Left renal pelvis (tissue), 4 donors: ENCODE data around the gene PRICKLE2. TPM values are rescaled to one million over a fixed set of nuclear protein-coding genes. Genes with fewer than 3 reads are reported as not detected.

Experiments
- DNase-seq, 4 donors: peaks; one replicate each; pipeline ENCODE4 v3.0.0-alpha.2; 2013; ENCODE audit warnings: low read depth in 4 of 4, low spot score in 3 of 4
- polyA plus RNA-seq, 4 donors: library from polyadenylated mRNA; unstranded; fragments of 120-200 nt; gene quantifications; one replicate each; pipeline ENCODE4 v1.2.1, GENCODE V29; 2013; ENCODE audit not compliant: insufficient read length in 4 of 4

The PRICKLE2 gene
- polyA plus RNA-seq, 4 donors: 19.3 to 20.8 (median 20.0) TPM

- DNase-seq: no peak
These were observed 33.4 kb downstream of the PRICKLE2 start for GRCh38 chr3:64191822-64192221.

DNA sequence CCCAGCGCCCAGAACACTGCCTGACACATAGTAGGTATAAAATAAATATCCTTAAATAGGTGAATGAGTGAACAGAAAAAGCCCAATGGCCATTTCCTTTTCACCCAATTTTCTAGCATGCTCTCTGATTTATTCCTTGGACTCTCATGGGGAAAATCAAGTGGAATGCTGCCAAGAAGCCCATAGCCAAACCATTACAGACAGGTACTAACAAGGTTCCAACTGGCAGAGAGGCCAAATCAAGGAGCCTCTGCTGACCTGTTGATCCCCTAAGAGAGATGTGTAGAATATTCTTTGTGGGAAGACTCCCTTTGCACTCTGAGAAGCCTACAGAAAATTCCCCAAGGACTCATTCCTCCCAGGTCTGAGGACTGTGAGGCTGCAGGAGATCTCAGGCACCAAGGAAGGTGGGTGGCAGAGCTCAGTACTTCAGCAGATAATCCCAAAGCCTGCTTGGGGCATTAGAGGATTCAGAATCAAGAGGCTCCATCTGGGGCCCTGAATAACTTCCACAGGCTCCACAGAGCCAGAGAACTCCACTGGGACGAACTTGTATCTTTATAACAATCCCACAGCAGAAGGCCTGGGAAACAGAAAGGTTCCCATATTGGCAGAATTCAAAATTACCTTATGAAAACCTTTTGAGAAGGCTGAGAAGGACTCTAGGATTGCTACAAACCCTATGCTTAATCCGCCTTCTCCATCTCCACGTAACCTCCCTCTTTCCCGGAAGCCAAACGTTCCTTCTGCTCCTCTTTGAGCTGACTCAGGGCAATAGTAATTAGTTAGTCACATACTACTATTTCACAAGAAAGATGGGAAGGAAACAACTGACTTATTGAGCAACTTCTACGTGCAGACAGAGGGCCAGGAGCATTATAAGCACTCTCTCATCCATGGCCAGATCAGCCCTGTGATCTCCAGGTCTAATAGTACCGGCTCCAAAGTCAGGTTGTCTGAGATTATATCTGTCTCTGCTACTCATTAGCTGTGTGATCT is 34.5 kb downstream of the PRICKLE2 start:
- no peak for DNase-seq

- DNase-seq: no peak
These were observed 36.3 kb downstream of the PRICKLE2 start for GRCh38 chr3:64188810-64189560.

DNA sequence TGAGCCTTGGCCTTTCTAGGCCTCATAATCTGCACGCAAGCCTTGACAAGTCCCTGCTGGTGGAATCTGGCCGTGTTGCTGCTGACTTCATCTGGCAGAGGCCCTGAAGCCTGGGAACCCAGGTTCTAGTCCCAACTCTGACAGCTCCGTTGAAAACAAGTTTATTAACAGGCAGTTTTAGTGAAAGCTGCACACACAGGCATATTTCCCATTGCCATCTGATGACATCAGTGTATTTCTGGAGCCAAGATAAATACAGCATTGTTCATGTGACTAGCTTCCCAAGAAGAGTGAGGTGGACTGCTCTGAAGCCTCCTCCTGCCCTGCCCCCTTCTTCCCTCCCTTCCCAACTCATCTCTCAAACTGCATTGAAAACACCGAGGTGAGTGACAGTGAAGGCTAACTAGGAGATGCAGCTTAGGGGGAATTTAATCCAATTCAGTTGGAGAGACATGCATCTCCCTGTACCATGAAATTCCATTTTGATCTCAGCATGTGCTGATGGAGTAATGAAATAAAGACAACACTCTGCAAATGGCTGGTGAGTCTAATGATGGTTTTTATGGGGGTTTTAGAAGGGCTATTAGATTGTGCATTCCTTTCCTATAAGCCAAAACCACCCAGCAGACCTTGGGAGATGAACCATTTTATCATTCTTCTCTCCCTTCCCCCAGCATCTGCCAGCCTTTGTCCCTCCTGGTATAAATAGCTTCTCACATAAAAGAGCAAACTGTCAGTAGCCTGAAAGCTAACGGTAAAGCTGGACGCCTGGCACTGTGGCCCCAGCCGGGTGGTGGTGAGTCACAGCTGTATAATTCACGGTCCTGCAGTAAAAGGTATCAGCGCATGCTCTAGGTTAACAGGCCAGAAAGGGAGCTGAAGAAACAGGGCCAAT is 38.0 kb downstream of the PRICKLE2 start:
- DNase-seq: peak; percentile 57 to 69 (median 64)

DNA sequence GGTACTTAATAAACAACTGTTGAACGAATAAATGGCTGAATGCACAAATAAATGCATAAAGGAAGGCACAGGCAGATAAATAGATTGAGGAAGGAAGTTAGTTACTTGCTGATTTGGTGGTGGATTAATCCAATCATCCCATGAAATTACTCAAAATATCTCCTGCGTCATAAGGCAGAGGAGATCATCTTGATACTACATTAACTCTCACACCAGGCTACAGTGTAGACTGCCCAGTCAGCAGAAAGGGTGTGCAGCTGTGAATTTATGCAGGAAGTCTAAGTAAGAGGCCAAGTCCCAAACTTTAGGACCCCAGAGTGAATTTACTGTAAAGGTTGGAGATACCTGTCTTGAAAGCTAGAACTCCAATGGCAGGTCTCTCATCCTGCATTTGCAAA is 38.6 kb downstream of the PRICKLE2 start:
- no peak for DNase-seq

GRCh38 chr3:64185436-64185835 is 39.8 kb downstream of the PRICKLE2 start:
- DNase-seq: no peak

DNA sequence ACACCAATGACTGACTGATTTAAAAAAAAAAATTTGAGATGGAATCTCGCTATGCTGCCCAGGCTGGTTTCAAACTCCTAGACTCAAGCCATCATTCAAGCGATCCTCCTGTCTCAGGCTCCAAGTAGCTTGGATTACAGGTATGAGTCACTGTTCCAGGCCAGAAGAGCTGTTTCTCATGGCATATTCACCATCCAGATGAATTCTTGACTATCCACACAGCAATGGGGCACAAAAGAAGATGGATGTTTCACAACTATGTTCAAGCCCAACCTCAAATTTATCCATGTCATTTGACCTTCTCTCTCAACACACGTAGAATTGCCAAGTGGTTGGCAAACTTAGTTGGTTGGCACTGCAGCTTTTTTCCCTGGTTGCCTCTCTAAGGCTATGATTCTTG is 40.6 kb downstream of the PRICKLE2 start:
- DNase-seq: no peak

DNA sequence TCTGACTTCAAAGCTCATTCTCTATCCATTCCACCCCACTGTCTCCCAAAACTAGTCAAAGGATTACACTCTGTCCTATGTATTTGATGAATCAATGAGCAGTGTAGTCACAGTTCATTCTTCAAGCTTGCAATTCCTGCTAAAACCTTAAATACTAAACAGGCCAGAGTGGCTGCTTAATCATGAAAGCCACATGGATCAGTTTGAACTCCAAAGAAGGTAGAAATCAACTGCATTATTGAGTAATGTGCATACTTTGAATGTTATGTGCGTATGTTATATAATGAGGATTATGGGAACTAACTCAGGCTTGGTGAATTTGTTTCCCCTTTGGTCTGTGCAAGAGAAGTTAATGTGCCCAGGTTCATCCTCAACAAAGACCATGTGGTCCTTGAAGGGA is 45.4 kb downstream of the PRICKLE2 start:
- no peak for DNase-seq

DNA sequence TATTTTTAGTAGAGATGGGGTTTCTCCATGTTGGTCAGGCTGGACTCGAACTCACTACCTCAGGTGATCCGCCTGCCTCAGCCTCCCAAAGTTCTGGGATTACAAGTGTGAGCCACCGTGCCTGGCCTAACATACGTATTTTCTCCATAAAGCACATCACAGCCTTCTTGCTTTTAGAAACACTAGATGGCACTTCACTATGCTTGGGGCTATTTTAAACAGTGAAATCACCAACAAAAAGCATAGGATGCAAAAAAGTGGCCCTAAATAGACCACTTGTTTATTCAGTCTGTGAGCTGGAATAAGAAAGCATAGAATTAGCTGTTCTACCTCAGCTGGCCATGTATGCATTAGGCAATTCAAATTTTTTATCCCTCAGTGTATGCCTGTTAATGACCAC is 46.0 kb downstream of the PRICKLE2 start:
- no peak for DNase-seq

DNA sequence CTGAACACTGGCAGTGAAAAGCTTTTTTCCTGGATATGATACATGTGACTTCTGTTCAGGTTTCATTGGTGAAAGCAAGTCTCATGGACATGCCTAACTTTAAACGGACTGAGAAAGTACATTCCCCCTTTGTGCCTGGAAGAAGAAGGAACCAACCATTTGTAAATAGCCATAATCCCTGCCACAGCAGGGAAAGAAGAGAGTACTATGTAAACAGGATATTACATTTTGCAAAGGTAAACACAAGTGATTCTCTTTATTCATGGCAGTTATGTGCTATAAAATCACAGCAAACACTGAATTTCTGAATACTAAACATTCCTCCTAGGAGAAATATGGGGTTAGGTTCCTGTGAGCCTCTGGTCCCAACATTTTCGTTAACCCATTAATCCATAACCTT is 46.8 kb downstream of the PRICKLE2 start:
- DNase-seq: no peak

- DNase-seq: no peak
These were observed 48.7 kb downstream of the PRICKLE2 start for GRCh38 chr3:64176461-64176996.

DNA sequence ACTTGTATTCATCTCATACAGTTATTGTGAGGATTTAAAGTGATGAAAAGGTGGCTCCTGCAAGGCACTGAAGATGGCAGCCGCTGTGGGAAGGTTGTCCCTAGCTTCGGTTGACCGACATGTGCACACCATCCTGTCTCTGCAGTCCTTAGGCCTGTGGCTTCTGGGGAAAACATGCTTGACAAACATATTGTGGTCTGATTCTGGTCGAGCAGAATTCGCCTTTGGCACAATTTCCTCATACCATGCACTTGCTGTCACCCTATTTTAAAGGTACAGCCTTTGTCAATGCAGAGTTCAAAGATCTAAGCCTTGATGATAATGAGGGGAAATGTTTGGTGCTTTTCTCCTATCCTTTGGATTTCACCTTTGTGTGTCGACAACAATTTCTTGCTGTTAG is 50.9 kb downstream of the PRICKLE2 start:
- DNase-seq: no peak

GRCh38 chr3:64173563-64173962 is 51.7 kb downstream of the PRICKLE2 start:
- DNase-seq: no peak

GRCh38 chr3:64170270-64170669 is 55.0 kb downstream of the PRICKLE2 start:
- DNase-seq: no peak

- DNase-seq: no peak
These were observed 57.4 kb downstream of the PRICKLE2 start for GRCh38 chr3:64167868-64168267.

GRCh38 chr3:64167351-64167750 is 57.9 kb downstream of the PRICKLE2 start:
- no peak for DNase-seq

GRCh38 chr3:64166584-64167162 is 58.6 kb downstream of the PRICKLE2 start:
- DNase-seq: no peak

DNA sequence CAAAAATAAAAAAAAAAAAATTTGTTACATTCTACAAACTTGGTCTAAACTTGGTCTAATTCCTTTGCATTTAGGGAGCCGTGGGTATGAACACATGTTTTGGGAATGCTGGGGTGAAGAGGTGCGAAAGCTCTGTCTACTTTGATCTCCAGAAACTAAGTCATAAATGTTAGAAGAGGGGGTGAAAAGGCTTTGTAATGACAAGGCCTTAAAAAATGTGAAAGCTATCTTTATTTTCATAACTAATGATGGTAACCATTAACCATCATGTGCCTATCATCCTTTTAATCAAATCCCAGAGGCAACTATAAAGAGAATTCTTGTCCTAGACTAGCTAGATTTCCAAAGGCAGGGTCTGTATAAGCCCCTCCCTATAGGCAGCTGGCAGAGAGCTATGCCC is 60.9 kb downstream of the PRICKLE2 start:
- no peak for DNase-seq

DNA sequence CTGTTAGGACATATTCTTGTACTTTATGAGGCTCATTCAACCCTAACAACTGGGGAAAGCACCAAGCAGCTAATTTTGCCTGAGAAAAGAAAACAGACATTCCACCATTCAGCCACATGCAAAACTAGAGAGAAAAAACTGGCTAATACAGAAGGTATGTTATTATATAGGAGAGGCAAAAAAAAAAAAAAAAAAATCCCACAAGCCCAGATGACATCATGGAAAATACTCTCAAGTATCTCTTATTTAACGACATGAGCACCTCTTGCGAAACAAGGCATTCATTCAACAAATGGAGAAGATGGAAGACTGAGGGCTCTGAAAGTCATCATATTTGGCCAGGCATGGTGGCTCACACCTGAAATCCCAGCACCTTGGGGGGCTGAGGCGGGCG is 61.5 kb downstream of the PRICKLE2 start:
- no peak for DNase-seq
